CD4-positive, alpha-beta T cell treated with Interleukin-17A for 1 hour (primary cell): ENCODE data around the gene MAN2B2.

Source experiments
- DNase-seq: peaks from one replicate; pipeline ENCODE4 v3.0.0-alpha.2; 2020

Gene MAN2B2

DNA sequence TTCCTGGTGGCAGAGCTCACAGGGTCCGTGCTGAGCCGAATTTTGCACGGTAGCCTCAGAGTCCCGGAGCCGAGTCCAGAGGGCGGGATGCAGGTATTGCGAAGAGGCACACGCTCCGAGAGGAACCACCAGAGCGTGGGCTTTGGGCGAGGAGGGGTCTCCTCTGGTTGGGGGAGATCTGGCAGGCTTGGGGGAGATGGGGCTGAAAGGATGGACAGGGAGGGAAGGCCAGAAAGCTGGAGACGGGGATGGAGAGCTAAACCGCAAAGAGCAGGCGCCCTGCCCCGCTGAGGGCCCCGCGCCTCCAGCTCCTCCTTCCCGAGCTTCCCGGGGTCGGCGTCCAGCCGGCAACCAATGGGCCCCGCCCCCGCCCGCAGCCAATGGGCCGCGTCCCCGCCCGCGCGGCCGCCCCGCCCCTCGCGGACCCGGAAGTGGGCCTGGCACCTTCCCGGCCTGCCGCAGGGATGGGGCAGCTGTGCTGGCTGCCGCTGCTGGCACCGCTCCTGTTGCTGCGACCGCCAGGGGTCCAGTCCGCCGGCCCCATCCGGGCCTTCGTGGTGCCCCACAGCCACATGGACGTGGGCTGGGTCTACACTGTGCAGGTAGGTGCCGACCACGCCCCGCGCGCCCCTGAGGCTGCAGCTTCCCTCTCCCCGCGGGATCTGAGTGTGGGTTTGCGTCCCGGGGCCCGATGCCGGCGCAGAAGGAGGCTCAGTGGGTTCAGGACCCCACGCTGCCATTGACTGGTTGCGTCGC is at the start of gene MAN2B2:
MAN2B2 (plus strand) TSS at position 443 of the 756 bp plus-strand sequence; CDS start at position 465, 22 bp downstream.
- DNase-seq, result peak; percentile 82

DNA sequence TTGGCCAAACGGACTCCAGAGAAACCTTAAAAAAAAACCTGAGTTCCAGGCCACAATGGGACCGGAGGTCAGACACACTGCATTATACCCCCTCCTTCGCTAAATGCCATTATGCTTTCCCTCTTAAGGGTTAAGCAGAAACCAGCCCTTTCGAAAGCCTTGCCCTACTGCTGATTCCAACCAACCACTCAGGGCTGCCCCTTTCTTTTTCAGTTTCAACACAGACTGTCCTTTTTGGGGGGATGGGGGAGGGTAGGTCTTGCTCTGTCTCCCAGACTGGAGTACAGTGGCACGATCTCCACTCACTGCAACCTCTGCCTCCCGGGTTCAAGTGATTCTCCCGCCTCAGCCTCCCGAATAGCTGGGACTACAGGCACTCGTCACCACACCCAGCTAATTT is 49.5 kb upstream of the MAN2B2 start:
- no peak for DNase-seq

DNA sequence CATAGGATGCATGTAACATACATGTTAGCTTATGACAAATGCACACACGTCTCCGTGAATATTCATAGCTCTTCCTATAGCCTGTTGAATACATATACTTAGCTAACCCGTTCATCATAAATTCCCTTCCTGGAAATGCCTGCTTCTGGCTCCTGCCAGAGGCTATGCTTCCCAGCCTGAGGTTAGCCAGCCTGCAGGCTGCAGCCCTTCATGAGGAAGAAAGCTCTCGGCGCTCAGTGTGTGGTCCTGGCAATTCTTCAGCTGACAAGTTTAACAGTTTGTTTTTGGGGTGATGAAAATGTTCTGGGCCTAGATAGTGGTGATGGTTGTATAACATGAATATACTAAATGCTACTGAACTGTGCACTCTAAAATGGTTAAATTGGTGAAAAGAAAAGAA is 48.8 kb upstream of the MAN2B2 start:
- DNase-seq, result no peak

DNA sequence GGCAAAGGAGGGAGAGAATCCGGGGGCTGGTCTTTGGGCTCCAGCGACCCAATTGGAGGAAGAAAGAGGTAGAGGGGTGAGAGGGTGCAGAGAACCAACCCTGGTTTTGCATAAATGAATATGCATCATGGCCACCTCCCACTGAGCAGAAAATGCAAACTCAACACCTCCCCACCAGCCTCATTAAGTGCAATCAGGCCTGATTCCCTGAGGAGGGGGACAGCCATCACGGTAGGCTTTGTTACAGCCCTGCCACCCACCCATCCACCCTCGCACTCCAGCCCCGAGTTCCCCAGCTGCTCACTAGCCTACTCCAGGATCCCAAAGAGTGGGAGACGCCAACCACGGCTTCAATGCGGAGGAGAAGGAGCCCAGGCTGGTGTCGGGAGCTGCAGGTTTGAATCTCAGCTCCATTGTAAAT is 48.3 kb upstream of the MAN2B2 start:
- DNase-seq, result no peak

DNA sequence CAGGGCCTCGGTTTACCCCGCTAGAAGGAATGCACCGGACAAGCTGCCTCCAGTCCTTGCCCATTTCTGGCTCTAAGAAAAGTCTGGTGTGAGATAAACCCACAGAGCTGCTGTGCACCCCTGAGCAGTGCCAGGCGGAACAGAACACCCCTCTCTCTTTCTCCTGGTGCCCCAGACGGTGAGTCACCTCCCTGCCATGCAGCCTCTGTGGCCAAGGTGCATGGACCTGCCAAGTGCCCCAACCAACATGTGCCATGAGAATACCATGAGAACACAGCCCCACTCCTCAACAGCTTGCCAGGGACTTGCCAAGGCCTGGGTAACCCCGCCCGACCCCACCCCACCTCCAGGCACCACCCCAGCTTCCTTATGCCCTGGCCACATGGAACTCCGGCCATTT is 47.7 kb upstream of the MAN2B2 start:
- DNase-seq, result no peak

DNA sequence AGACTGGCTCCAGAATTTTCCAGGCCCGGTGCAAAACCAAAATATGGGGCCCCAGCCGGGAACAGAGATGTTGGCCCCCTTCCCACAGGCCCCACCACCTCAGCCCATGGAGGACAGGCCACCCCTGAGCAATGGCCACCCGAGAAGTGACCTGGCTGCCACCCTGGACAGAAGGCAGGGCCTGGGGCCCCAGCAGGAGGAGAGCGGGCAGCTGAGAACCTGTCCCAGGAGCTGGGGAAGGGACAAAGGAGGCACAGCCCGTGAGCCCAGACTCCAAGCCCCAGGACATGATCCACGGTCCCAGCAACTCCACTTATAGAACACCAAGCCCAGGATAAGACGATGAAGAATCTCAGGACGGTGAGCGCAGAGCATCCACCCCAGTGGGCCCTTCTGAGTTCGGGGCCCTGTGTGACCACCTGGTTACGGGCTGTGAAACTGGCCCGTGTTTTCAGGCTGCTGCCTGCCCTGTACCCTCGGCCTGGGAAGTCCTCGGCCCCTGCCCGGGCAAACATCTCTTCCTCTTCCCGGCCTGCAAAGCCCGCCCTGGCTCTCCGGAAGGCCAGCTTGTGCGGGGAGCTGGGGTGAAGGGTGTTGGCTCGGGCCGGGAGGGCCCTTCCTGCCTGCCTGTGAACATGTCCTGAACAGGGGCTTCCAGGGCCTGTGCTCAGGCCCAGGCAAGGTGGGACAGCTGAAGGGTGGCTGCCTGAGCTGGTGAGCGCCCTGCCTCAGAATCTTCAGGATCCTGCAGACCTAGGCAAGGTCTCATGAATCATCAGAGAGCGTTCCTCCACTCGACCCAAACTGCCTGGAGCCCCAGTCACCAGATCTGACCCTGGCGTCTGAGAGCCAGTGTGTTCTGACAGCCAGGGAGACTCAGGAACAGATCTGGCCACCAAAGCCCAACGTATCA is 47.0 kb upstream of the MAN2B2 start:
- DNase-seq, result no peak

DNA sequence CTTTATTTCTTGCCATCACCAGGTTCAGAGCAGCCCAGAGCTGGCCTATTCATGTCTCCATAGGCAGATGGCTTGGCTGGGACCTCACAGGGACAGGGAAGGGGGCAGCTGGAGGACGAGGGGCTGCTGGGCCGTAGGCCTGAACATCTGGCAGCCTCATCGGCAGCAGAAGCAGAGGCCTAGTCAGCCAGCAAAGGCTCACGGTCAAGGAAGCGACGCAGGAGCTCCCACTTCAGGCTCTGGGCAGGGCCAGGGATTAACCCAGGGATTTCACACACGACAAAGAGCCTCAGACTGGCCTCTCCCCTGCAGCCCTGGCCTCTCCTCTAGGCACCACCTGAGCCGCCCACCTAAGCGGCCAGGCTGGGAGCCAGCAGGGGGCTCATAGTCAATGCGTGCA is 46.0 kb upstream of the MAN2B2 start:
- DNase-seq, result no peak

DNA sequence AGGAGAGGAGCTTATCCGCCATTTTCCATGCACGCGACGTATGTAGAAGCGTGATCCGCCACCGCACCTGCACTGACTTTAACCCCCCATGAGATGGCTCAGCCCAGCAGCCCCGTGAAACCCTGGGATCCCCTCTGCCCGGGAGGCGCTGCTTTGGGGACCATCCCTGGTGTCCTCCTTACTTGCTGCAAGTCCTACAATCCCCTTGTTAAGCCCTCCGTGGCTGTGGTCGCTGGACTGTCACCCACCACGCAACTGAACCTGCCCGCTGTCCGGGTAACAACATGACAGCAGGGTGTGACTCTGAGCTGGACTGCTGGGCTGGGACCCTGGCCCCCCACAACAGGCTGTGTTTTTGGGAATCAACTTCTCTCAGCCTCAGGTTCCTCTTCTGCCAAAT is 44.7 kb upstream of the MAN2B2 start:
- DNase-seq, result no peak

DNA sequence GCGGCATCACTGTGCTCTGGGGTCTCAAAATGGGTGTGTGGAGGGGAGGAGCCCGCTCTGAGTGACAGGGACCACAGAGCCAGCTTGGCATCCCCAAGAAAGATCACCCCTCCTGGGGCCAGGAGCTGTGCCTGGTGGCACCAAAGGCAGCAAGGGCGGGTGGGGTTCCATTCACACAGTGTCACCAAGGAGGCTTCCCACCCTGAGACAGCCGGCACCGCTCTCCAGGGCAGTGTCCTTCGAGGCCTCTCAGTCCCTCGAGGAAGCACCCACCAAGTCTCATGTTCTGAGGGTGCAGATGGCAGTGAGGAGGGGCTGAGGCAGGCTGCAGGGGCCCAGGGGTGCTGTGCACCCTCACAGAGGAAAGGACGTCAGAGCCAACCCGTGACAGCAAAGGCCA is 44.0 kb upstream of the MAN2B2 start:
- DNase-seq, result no peak

DNA sequence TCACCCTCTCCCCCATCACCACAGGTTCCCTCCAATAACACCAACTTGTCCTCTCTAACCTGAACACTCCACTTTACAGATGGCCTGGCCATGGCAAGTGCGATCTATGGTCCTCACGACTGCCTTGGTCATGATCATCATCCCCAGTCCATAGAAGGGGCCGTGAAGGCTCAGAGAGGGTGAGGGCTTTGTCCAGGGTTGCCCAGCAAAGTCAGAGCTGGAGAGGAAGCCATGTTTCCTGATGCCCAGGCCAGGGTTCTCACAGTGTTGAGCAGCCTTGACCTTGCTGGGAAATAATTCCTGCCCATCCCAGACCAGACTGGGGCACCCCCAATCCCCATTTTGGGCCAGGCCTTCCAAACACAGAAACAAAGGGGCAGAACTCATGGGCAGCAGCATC is 42.9 kb upstream of the MAN2B2 start:
- DNase-seq, result no peak

DNA sequence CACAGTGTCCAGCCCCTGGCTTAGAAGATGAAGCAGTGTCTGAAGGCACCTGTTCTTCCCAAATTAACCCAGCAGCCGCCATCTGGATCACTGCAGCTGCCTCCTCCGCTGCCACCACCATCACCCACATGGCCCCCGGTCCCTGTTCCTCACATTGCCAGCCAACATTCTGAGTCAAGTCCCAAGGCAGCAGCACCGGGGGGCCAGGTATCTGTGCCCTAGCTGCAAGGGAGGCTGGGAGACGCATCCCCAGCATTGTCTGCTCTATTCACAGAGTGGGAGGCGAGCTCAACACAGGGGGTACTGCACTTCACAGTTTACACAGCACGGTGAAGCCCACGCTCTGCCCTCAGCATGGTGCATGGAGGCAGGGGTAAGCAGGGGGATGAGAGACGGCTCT is 42.3 kb upstream of the MAN2B2 start:
- DNase-seq, result no peak

DNA sequence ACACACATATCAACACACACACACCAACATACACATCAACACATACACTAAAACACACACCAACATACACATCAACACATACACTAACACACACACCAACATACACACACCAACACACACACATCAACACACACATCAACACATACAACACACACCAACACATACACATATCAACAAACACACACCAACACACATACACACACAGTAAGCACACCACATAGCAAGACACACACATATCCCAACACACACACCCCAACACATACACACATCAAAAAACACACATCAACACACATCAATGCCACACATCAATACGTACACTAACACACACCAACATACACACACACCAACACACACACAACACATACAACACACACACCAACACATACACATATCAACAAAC is 40.9 kb upstream of the MAN2B2 start:
- DNase-seq, result no peak

DNA sequence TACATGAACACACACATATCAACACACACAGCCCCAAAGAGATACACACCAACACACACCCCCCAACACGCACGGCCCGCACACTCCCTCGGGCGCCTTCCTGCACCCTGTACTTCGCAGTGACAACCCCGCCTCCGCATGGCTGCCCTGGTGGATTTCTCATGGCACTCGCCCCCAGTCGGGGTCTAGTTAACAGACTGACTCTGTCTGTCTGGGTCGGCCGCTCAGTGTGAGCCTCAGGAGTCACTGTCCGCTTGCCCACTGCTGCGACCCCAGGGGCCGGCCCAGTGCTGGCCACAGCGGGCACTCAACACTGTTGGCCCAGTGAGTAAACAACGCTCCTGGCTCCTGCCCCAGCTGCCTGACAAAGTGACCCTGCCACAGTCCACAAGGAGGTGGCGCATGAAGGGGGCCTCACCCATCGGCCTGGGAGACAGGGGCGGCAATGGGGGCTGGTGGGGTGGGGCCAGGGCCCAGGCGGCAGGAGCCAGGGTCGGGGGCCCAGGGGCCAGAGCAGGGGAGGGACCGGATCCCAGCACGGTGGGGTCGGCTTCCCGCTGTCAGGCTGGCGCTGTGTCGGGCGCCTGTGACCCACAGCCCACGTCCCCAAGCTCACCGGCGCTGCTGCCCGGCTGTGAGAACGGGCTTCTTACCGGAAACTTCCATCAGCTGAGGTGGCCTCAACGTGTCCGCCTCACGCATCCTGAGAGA is 40.2 kb upstream of the MAN2B2 start:
- no peak for DNase-seq

DNA sequence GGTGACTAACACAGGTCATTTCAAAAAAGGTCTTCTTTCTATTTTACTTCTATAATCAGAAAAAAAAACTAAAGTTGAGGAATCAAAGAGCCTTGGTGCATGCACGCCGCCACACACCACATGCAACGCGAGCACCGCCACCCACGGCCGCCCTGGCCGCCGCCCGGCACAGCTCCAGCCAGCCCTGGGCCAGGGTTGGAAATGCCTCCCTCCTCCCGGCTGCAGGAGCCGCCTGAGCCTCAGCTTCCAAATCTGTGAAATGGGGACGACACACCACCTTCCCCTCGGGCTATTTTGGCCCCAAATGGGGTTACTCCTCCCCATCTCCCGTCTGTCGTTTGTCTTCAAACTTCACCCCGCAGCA is 39.7 kb upstream of the MAN2B2 start:
- no peak for DNase-seq

DNA sequence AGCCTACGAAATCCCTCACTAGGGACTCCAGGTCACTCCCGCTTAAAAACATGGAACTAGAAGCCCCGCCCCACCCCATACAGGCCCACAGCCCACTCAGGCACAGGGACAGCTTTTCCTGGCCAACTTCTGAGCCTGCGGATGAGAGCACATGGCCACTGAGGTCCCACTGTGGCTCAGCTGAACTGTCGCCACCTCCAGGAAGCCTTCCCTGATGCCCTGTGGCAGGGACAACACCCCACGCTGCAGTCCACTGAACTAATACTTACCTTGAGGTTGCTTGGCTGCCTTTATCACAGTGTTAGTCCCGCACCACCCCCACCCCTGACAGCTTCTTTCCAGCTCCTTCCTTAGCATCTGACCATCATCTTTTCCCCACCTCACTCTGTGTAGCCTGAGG is 39.3 kb upstream of the MAN2B2 start:
- DNase-seq, result no peak

DNA sequence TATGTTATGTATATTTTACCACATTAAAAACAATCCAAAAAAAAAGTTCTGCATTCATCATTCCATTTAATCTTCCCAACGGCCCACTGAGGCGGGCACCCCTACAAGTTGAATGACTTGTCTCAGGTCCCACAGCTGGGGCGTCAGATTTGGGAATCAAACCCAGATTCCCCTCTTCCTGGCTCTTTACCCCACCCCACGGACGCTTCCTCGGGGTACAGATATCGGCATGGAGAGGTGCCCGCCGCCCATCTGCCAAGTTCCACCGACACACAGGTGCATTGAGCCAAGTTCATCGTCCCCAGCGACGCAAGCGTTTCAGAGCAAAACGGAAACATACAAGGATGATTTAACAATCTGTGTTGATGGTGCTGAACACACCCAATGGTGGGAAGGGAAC is 36.9 kb upstream of the MAN2B2 start:
- DNase-seq, result no peak

DNA sequence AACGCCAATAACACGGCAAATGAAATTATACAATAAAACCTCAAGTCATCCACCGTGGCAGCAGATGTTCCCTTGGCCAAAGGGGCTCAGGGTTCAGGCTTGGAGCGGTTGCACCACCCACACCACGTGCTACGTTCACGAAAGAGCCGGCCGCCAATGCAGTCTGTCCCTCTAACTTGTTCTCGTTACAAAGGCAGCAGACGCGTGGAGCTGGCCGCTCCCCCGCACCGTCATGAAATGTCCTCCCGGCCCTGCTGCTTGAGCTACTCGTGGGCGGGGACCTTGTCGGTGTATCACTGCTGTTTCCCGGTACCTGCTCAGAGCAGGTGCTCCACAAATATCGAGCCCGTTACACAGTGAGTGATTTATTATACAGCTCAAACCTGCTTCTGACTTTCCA is 36.4 kb upstream of the MAN2B2 start:
- no peak for DNase-seq

DNA sequence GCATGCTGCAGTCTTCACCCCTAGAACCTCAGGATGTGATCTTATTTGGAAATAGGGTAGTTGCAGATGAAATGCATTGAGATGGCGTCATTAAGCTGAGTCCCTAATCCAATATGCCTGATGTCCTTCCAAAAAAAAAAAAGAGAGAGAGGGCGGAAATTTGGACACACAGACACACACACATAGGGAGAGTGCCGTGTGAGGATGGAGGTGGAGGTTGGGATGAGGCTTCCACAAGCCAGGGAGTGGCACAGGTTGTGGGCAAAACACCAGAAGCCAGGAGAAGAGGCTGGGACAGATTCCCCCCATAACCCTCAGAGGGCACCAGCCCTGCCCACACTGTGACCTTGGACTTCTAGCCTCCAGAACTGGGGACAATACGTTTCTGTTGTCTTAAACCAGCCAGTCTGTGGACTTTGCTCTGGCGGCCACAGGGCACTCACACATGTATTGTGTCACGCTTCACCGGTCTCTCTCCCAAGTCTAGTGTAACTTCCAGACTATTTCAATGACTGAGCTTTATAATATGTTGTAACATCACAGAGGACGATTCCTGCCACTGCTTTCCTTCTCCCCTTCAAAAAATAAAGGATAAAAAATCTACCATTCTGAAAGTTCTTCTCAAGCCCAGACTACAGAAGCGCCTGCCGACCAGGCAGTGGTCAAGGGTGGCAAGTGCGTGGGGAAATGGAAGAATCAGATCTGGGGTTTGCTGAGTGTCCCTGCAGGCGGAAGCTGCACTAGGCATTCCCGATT is 35.8 kb upstream of the MAN2B2 start:
- no peak for DNase-seq

DNA sequence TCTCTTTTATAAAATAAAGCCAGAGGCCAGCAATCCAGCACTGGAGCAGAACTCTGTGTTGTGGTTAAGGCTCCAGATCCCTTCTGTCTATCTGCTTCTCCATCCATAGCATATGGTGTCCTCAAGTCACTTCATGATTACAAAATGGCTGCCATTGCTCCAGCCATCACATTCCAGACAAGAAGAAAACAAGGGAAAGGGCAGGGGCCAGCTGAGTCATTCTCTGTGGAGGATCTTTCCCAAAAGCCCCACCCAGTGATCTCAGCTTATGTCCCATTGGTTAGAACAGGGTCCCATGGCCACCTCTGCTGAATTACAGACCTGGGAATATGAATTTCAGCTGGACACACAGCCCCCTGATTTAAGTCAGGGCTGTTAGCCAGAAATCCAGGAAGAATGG is 34.1 kb upstream of the MAN2B2 start:
- no peak for DNase-seq

DNA sequence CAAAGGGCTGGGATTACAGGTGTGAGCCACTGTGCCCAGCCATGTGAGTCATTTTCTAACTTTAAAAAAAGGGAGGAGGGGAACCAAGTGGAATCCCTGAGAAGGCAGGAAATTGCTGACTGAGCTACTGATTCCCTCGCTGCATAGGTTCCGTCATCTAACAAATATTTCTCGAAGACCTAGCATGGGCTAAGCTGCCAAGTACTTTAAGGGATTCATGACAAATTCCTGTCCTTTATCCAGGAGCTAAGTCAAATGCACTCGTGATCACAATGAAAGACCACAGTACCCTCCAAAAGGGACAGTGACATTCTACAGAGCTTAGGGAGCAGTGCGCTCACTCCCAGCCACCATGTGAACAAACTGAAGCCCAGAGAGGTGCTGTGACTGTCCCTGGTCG is 33.2 kb upstream of the MAN2B2 start:
- no peak for DNase-seq

DNA sequence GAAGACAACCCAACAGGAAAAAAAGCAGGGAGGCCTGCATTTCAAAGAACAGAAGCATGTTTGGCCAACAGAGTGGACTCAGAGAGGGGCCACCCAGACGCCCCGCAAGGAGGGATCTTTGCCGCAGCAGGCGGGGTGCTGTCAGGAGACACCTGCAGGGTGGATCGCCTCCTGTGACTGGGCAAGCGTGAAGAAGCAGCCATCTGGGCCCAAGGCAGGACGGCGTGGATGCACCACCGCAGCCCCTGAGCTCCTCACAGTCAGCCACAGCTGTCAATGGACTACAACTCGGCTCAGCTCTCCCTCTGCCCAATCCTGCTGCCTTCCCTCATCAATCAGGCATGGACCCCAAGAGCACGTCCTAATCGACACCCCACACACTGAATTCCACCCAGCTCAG is 32.0 kb upstream of the MAN2B2 start:
- DNase-seq, result no peak

DNA sequence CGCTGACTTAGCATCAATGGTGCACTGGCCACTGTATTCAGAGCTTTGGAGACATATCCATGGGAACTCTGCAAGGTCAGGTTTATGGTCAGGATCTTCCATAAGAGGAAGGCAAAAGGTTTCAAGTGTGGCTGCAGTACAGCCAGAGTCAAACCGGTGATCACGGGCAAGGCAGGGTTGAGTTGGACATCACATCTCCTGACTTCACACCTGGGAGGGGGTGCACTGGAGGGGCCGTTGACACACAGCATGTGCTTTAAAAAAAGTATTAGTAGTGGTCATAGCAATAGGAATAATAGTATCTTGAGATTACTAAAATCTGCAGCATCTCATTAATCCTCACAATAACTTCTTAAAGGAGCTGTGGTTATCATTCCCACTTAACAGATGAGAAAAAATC is 28.9 kb upstream of the MAN2B2 start:
- no peak for DNase-seq
